HEK293 (cell line): Measurements from ENCODE around the gene TMEM167A.

ENCODE experiments used
- CTCF ChIA-PET: fragments of 350-600 bp; formaldehyde crosslinking; extraction: SDS; loops from one replicate; lab custom pipeline; 2021; ENCODE audit warnings: antibody characterized with exemption; lab: Yijun Ruan, JAX
- POLR2A ChIA-PET: fragments of 300-600 bp; formaldehyde crosslinking; extraction: SDS; loops from one replicate; lab custom pipeline; 2020; ENCODE audit warnings: antibody characterized with exemption, inconsistent platforms; lab: Yijun Ruan, JAX
- H3K27ac ChIP-seq: fragments of 200-500 bp; sonication (Bioruptor generic); 2 replicates; pipeline ENCODE4 v1.5.1; 2014; ENCODE audit warnings: low read depth, low read length, control low read depth, inconsistent platforms; ENCODE audit errors: extremely low read depth
- H3K36me3 ChIP-seq, 2 experiments: fragments of 200-500 bp in 1 of 2; sonication (Bioruptor generic) in 1 of 2; 1 replicate in 1 of 2; 2 replicates in 1 of 2; pipeline ENCODE4 v1.5.1; 2014 to 2017; ENCODE audit warnings: inconsistent platforms in 2 of 2, low read length in 2 of 2; ENCODE audit not compliant: control insufficient read depth in 2 of 2, insufficient read depth in 1 of 2
- H3K4me1 ChIP-seq: fragments of 200-500 bp; sonication (Bioruptor generic); 2 replicates; pipeline ENCODE4 v1.5.1; 2014; ENCODE audit warnings: mild to moderate bottlenecking, low read length, inconsistent platforms; ENCODE audit not compliant: control insufficient read depth, insufficient read depth
- H3K4me3 ChIP-seq: 2 replicates; pipeline ENCODE4 v1.5.1; 2011; ENCODE audit warnings: low read depth, mild to moderate bottlenecking, control low read depth, low read length, moderate library complexity
- H3K9me3 ChIP-seq: fragments of 200-500 bp; sonication (Bioruptor generic); 2 replicates; pipeline ENCODE4 v1.5.1; 2014; ENCODE audit warnings: low read depth, low read length, inconsistent platforms; ENCODE audit not compliant: control insufficient read depth, insufficient read depth
- FEZF1 ChIP-seq: fragments of 450-650 bp; formaldehyde crosslinking; IDR thresholded peaks from 2 replicates; pipeline ENCODE4 v1.5.1; 2016; ENCODE audit warnings: missing biosample characterization, missing genetic modification characterization
- GLIS1 ChIP-seq: fragments of 450-650 bp; formaldehyde crosslinking; IDR thresholded peaks from 2 replicates; pipeline ENCODE4 v1.5.1; 2016; ENCODE audit warnings: missing biosample characterization, missing genetic modification characterization
- KLF1 ChIP-seq: fragments of 450-650 bp; formaldehyde crosslinking; IDR thresholded peaks from 2 replicates; pipeline ENCODE4 v1.5.1; 2016; ENCODE audit warnings: missing biosample characterization, missing genetic modification characterization
- KLF10 ChIP-seq: fragments of 450-650 bp; IDR thresholded peaks from 2 replicates; pipeline ENCODE4 v1.5.1; 2018; ENCODE audit warnings: missing biosample characterization, mild to moderate bottlenecking, missing genetic modification characterization
- MEIS1 ChIP-seq: sonication (generic); formaldehyde crosslinking; IDR thresholded peaks from 2 replicates; pipeline ENCODE4 v1.8.1; 2022; ENCODE audit warnings: missing genetic modification reagents, mild to moderate bottlenecking, borderline replicate concordance
- MZF1 ChIP-seq: fragments of 450-650 bp; formaldehyde crosslinking; IDR thresholded peaks from 2 replicates; pipeline ENCODE4 v1.5.1; 2017; ENCODE audit warnings: missing biosample characterization, missing genetic modification characterization, borderline replicate concordance
- OSR2 ChIP-seq: fragments of 450-650 bp; formaldehyde crosslinking; IDR thresholded peaks from 2 replicates; pipeline ENCODE4 v1.5.1; 2016; ENCODE audit warnings: missing biosample characterization, missing genetic modification characterization
- OVOL3 ChIP-seq: fragments of 450-650 bp; formaldehyde crosslinking; IDR thresholded peaks from 2 replicates; pipeline ENCODE4 v1.5.1; 2016; ENCODE audit warnings: missing biosample characterization, missing genetic modification characterization
- PRDM6 ChIP-seq: fragments of 450-650 bp; formaldehyde crosslinking; IDR thresholded peaks from 2 replicates; pipeline ENCODE4 v1.5.1; 2017; ENCODE audit warnings: missing biosample characterization, missing genetic modification characterization
- REPIN1 ChIP-seq: fragments of 450-650 bp; formaldehyde crosslinking; IDR thresholded peaks from 2 replicates; pipeline ENCODE4 v1.5.1; 2017; ENCODE audit warnings: missing biosample characterization, missing genetic modification characterization, low read depth
- SETDB1 ChIP-seq: IDR thresholded peaks from one replicate; pipeline ENCODE4 v1.6.1; 2017; ENCODE audit warnings: mild to moderate bottlenecking, low read length, moderate library complexity, mixed read lengths; ENCODE audit not compliant: insufficient read length
- TCF7L2 ChIP-seq: IDR thresholded peaks from 2 replicates; pipeline ENCODE4 v1.6.1; 2011; ENCODE audit warnings: low read depth, mild to moderate bottlenecking, inconsistent platforms, low read length, moderate library complexity, borderline replicate concordance
- WT1 ChIP-seq: fragments of 450-650 bp; formaldehyde crosslinking; IDR thresholded peaks from 2 replicates; pipeline ENCODE4 v1.5.1; 2016; ENCODE audit warnings: missing biosample characterization, missing genetic modification characterization
- ZNF138 ChIP-seq: fragments of 450-650 bp; formaldehyde crosslinking; IDR thresholded peaks from 2 replicates; pipeline ENCODE4 v1.5.1; 2016; ENCODE audit warnings: missing biosample characterization, missing genetic modification characterization, borderline replicate concordance
- ZNF140 ChIP-seq: fragments of 450-650 bp; formaldehyde crosslinking; IDR thresholded peaks from 2 replicates; pipeline ENCODE4 v1.5.1; 2016; ENCODE audit warnings: missing biosample characterization, missing genetic modification characterization
- ZNF155 ChIP-seq: fragments of 450-650 bp; formaldehyde crosslinking; IDR thresholded peaks from 2 replicates; pipeline ENCODE4 v1.5.1; 2016; ENCODE audit warnings: missing biosample characterization, missing genetic modification characterization
- ZNF19 ChIP-seq: fragments of 450-650 bp; formaldehyde crosslinking; IDR thresholded peaks from 2 replicates; pipeline ENCODE4; 2016; ENCODE audit warnings: missing biosample characterization, missing genetic modification characterization, low read depth
- ZNF2 ChIP-seq: fragments of 450-650 bp; formaldehyde crosslinking; IDR thresholded peaks from 2 replicates; pipeline ENCODE4 v1.5.1; 2016; ENCODE audit warnings: missing biosample characterization, missing genetic modification characterization
- ZNF266 ChIP-seq: fragments of 450-650 bp; formaldehyde crosslinking; IDR thresholded peaks from 2 replicates; pipeline ENCODE4 v1.5.1; 2016; ENCODE audit warnings: missing biosample characterization, missing genetic modification characterization, low read depth
- ZNF354C ChIP-seq: fragments of 450-650 bp; formaldehyde crosslinking; IDR thresholded peaks from 2 replicates; pipeline ENCODE4 v1.5.1; 2016; ENCODE audit warnings: missing biosample characterization, missing genetic modification characterization, low read depth, borderline replicate concordance
- ZNF423 ChIP-seq: fragments of 450-650 bp; formaldehyde crosslinking; IDR thresholded peaks from 2 replicates; pipeline ENCODE4 v1.5.1; 2016; ENCODE audit warnings: missing biosample characterization, missing genetic modification characterization
- ZNF544 ChIP-seq: fragments of 450-650 bp; formaldehyde crosslinking; IDR thresholded peaks from 2 replicates; pipeline ENCODE4 v1.5.0; 2017; ENCODE audit warnings: missing biosample characterization, missing genetic modification characterization
- ZNF555 ChIP-seq: fragments of 450-650 bp; formaldehyde crosslinking; conservative IDR thresholded peaks from 2 replicates; pipeline ENCODE4 v1.5.1; 2017; ENCODE audit warnings: missing biosample characterization, mild to moderate bottlenecking, missing genetic modification characterization, inconsistent platforms
- ZNF704 ChIP-seq: fragments of 450-650 bp; formaldehyde crosslinking; IDR thresholded peaks from 2 replicates; pipeline ENCODE4 v1.5.1; 2016; ENCODE audit warnings: missing biosample characterization, missing genetic modification characterization
- ZSCAN30 ChIP-seq: fragments of 450-650 bp; IDR thresholded peaks from 2 replicates; pipeline ENCODE4 v1.5.1; 2018; ENCODE audit warnings: missing biosample characterization, mild to moderate bottlenecking, missing genetic modification characterization, moderate library complexity
- ZXDB ChIP-seq: fragments of 450-650 bp; formaldehyde crosslinking; IDR thresholded peaks from 2 replicates; pipeline ENCODE4 v1.5.1; 2016; ENCODE audit warnings: missing biosample characterization, missing genetic modification characterization
- TF ChIP-seq, protein P1 (sequence below): fragments of 450-650 bp; formaldehyde crosslinking; IDR thresholded peaks from 2 replicates; pipeline ENCODE4 v1.5.1; 2016; ENCODE audit warnings: missing biosample characterization, missing genetic modification characterization
- TF ChIP-seq, protein P2 (sequence below): fragments of 450-650 bp; IDR thresholded peaks from 2 replicates; pipeline ENCODE4 v1.5.1; 2018; ENCODE audit warnings: missing biosample characterization, mild to moderate bottlenecking, missing genetic modification characterization
- TF ChIP-seq, protein P3 (sequence below): fragments of 450-650 bp; formaldehyde crosslinking; IDR thresholded peaks from 2 replicates; pipeline ENCODE4 v1.5.1; 2016; ENCODE audit warnings: missing biosample characterization, missing genetic modification characterization

The TMEM167A gene

DNA sequence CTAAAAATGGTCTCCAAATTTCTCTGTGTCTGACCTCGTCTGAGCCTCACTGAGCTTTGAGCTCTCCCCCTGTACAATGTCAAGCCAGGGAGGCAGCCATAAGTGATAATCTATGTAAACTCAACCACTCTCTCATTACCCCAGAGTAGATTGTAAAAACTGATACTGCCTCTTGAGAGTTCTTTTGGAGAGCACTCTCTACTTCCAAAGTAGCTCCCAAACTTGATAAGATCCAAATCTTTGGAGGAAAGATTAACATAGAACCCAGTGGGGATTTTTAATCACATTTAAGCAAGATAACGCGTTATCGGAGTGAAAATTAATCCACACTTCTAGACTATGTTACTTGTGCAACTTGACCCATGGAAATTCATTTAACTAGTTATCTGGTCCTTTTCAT lies 54.9 kb downstream of the TMEM167A start:
- Histone ChIP-seq H3K36me3 (no peaks in the 10 kb centered on the region), H3K9me3 (no peaks in the 10 kb centered on the region), H3K4me1 (peaks cover 25% of the 10 kb centered on the region), H3K4me3 (no peak overlapping the region), H3K27ac (no peak overlapping the region)
- ChIA-PET CTCF (no interaction called here), POLR2A (no interaction called here)
- no peak for TF ChIP-seq SETDB1
- TF ChIP-seq TCF7L2 = peak; percentile 54; the same call in 1 of the 2 replicates
- TF ChIP-seq ZXDB = 0 out of 2 replicates have a peak, but pooled peaks have one; percentile 47
- no peak for TF ChIP-seq KLF1 (tag by site-specific recombination)
- TF ChIP-seq, protein P1, sequence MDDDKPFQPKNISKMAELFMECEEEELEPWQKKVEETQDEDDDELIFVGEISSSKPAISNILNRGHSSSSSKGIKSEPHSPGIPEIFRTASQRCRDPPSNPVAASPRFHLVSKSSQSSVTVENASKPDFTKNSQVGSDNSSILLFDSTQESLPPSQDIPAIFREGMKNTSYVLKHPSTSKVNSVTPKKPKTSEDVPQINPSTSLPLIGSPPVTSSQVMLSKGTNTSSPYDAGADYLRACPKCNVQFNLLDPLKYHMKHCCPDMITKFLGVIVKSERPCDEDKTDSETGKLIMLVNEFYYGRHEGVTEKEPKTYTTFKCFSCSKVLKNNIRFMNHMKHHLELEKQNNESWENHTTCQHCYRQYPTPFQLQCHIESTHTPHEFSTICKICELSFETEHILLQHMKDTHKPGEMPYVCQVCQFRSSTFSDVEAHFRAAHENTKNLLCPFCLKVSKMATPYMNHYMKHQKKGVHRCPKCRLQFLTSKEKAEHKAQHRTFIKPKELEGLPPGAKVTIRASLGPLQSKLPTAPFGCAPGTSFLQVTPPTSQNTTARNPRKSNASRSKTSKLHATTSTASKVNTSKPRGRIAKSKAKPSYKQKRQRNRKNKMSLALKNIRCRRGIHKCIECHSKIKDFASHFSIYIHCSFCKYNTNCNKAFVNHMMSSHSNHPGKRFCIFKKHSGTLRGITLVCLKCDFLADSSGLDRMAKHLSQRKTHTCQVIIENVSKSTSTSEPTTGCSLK (tag by site-specific recombination) = no peak
- TF ChIP-seq ZSCAN30 (tag by site-specific recombination) = no peak
- peak; percentile 29; the same call in 1 of the 2 replicates for TF ChIP-seq GLIS1 (tag by site-specific recombination)
- TF ChIP-seq WT1 = peak; percentile 65; the same call in 1 of the 2 replicates
- TF ChIP-seq ZNF140 (tag by site-specific recombination) = no peak
- TF ChIP-seq MEIS1 = no peak
- no peak for TF ChIP-seq ZNF2 (tag by site-specific recombination)
- TF ChIP-seq, protein P2, sequence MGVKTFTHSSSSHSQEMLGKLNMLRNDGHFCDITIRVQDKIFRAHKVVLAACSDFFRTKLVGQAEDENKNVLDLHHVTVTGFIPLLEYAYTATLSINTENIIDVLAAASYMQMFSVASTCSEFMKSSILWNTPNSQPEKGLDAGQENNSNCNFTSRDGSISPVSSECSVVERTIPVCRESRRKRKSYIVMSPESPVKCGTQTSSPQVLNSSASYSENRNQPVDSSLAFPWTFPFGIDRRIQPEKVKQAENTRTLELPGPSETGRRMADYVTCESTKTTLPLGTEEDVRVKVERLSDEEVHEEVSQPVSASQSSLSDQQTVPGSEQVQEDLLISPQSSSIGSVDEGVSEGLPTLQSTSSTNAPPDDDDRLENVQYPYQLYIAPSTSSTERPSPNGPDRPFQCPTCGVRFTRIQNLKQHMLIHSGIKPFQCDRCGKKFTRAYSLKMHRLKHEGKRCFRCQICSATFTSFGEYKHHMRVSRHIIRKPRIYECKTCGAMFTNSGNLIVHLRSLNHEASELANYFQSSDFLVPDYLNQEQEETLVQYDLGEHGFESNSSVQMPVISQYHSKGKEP (tag by site-specific recombination) = no peak
- TF ChIP-seq ZNF138 (tag by site-specific recombination) = no peak
- no peak for TF ChIP-seq KLF10 (tag by site-specific recombination)
- TF ChIP-seq PRDM6 (tag by site-specific recombination) = 0 out of 2 replicates have a peak, but pooled peaks have one; percentile 8
- no peak for TF ChIP-seq ZNF704 (tag by site-specific recombination)
- peak; percentile 80; the same call in 1 of the 2 replicates for TF ChIP-seq MZF1 (tag by site-specific recombination)
- TF ChIP-seq FEZF1 (tag by site-specific recombination) = no peak
- no peak for TF ChIP-seq ZNF544 (tag by site-specific recombination)
- no peak for TF ChIP-seq ZNF19 (tag by site-specific recombination)
- peak; percentile 46; the same call in 1 of the 2 replicates for TF ChIP-seq OSR2 (tag by site-specific recombination)
- no peak for TF ChIP-seq ZNF266 (tag by site-specific recombination)
- no peak for TF ChIP-seq ZNF423 (tag by site-specific recombination)
- no peak for TF ChIP-seq ZNF354C
- no peak for TF ChIP-seq REPIN1 (tag by site-specific recombination)
- TF ChIP-seq ZNF555 (tag by site-specific recombination) = no peak
- TF ChIP-seq ZNF155 (tag by site-specific recombination) = no peak
- no peak for TF ChIP-seq OVOL3 (tag by site-specific recombination)
- TF ChIP-seq, protein P3, sequence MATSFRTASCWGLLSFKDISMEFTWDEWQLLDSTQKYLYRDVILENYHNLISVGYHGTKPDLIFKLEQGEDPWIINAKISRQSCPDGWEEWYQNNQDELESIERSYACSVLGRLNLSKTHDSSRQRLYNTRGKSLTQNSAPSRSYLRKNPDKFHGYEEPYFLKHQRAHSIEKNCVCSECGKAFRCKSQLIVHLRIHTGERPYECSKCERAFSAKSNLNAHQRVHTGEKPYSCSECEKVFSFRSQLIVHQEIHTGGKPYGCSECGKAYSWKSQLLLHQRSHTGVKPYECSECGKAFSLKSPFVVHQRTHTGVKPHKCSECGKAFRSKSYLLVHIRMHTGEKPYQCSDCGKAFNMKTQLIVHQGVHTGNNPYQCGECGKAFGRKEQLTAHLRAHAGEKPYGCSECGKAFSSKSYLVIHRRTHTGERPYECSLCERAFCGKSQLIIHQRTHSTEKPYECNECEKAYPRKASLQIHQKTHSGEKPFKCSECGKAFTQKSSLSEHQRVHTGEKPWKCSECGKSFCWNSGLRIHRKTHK (tag by site-specific recombination) = no peak
